Activated T-cell treated with anti-CD3 and anti-CD28 coated beads, Interleukin-2, amount 50 U/mL, for 72 hours (primary cell): ENCODE data around the gene PLOD2. TPM values are rescaled to one million over a fixed set of nuclear protein-coding genes. Genes with fewer than 3 reads are reported as not detected.
"Not testable (repeated sequence)": the region's sequence is repeated elsewhere in the genome, so short reads cannot be mapped to it uniquely, and the experiment has no call there.

ENCODE experiments used
- ATAC-seq, 2 donors: fragments of 150-1000 bp; cut with Tn5 transposase; replicated peaks in 1 of 2; 2 replicates each; pipeline ENCODE4 v1.10.0; 2021; ENCODE audit warnings: moderate library complexity in 2 of 2, mild to moderate bottlenecking in 1 of 2
- DNase-seq, 2 donors: peaks; one replicate each; pipeline ENCODE4 v3.0.0; 2021 to 2022; ENCODE audit warnings: mixed read lengths in 1 of 2
- H3K27ac Mint-ChIP-seq: one replicate; pipeline ENCODE4 v1.8.0; 2022; ENCODE audit warnings: mild to moderate bottlenecking, moderate library complexity, mixed read lengths
- H3K27me3 Mint-ChIP-seq: one replicate; pipeline ENCODE4 v1.8.0; 2022; ENCODE audit warnings: low read depth, mixed read lengths
- H3K36me3 Mint-ChIP-seq, 2 donors: one replicate each; pipeline ENCODE4 v1.8.0; 2022; ENCODE audit warnings: mixed read lengths in 2 of 2, mild to moderate bottlenecking in 1 of 2; ENCODE audit not compliant: insufficient read depth in 2 of 2
- H3K4me1 Mint-ChIP-seq: one replicate; pipeline ENCODE4 v1.8.0; 2022; ENCODE audit warnings: low read depth, mixed read lengths
- H3K4me3 Mint-ChIP-seq, 2 donors: one replicate each; pipeline ENCODE4 v1.8.0; 2022; ENCODE audit warnings: mild to moderate bottlenecking in 2 of 2, mixed read lengths in 2 of 2, moderate library complexity in 2 of 2
- H3K9me3 Mint-ChIP-seq, 2 donors: one replicate each; pipeline ENCODE4 v1.8.0; 2022; ENCODE audit warnings: mixed read lengths in 2 of 2
- total RNA-seq, 2 donors: library from RNA; stranded (reverse); gene quantifications; one replicate each; pipeline ENCODE4 v1.2.3, GENCODE V29; 2022

Gene PLOD2
- total RNA-seq, 2 donors from 2014 or later, result 0.17 to 0.90 TPM

DNA sequence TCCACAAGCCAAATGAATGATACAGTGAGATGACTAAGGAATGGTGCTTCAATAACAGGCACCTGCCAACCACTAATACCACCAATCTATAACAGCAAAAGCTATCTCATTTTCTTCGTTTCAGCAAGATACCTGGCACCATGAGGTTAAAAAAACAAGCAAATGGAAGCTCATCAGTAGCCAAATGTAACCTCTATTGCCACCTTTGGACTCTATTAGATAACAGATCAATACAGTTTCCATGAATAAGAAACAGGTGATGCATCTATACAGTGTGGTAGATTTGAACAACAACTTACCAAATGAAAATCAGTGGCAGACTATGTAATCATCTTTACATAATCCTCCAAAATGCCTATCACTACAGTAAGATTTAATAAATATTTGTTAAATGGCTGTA is 32.8 kb downstream of the PLOD2 start:
- ATAC-seq (no peak), DNase-seq (no peak)
- Mint-ChIP-seq H3K4me1 (no peaks in the 10 kb centered on the region), H3K27ac (no peak overlapping the region), H3K36me3 (no peaks in the 10 kb centered on the region), H3K9me3 (no peaks in the 10 kb centered on the region), H3K27me3 (no peaks in the 10 kb centered on the region), H3K4me3 (no peak overlapping the region)

DNA sequence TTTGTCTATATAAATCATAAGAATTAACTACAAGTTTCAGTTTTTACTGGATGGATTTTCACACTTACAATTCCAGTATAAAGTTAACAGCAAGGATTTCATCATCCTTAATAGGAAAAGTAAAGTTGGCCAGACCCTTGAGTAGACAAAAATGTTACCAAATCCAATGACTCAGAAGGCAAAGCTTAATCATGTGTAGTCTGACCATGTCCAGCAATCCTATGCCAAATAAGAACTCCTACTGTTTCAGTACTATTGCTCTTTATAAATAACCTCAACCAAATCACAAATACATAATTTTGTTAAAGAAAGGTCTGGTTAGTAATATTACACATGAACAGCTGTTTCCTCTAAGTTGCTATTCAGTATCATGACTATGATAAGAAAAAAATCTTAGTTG is 35.0 kb downstream of the PLOD2 start:
- Mint-ChIP-seq H3K9me3 (peaks cover 2% of the 10 kb centered on the region in 2 donors), H3K4me1 (no peaks in the 10 kb centered on the region)

DNA sequence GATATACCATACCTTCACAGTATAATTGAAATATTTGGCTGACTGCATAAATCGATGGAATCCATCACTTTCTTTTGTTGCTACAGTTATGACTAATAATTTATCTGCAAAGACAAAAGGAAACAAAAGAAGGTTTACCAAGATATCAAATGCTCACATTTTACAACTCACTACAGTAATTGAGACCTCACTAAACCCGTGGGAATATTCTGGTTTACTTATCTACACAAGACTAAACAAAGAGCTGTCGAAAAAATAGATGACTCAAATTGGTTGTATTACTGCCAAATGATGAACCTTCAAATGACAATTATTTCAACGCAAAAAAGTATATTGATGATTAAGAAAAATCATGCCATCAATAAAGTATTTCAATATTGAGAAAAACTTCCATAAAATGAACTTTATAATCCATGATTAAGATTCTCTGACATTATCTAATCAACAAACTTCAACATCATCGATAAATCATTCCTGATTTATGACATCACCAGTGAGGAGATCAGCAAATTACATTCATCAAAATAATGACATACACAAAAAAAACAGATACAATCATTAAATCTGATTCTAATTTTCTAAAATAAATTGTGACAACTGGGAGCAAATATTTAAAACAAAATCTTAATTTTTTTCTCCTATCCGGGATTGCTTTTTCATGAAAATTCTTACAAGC is 36.7 kb downstream of the PLOD2 start:
- DNase-seq (no peak), ATAC-seq (no peak)
- Mint-ChIP-seq H3K4me1 (no peaks in the 10 kb centered on the region), H3K4me3 (no peak overlapping the region), H3K27me3 (no peaks in the 10 kb centered on the region), H3K36me3 (no peaks in the 10 kb centered on the region), H3K9me3 (peaks cover 2 to 4% of the 10 kb centered on the region in 2 donors), H3K27ac (no peak overlapping the region)

More for the DNA sequence above, 35.0 kb downstream of the PLOD2 start:
- H3K27me3 Mint-ChIP-seq, result no peaks in the 10 kb centered on the region
- no peak for DNase-seq
- no peak overlapping the region for H3K4me3 Mint-ChIP-seq
- ATAC-seq, result no peak
- H3K27ac Mint-ChIP-seq, result no peak overlapping the region
- H3K36me3 Mint-ChIP-seq, result no peaks in the 10 kb centered on the region

DNA sequence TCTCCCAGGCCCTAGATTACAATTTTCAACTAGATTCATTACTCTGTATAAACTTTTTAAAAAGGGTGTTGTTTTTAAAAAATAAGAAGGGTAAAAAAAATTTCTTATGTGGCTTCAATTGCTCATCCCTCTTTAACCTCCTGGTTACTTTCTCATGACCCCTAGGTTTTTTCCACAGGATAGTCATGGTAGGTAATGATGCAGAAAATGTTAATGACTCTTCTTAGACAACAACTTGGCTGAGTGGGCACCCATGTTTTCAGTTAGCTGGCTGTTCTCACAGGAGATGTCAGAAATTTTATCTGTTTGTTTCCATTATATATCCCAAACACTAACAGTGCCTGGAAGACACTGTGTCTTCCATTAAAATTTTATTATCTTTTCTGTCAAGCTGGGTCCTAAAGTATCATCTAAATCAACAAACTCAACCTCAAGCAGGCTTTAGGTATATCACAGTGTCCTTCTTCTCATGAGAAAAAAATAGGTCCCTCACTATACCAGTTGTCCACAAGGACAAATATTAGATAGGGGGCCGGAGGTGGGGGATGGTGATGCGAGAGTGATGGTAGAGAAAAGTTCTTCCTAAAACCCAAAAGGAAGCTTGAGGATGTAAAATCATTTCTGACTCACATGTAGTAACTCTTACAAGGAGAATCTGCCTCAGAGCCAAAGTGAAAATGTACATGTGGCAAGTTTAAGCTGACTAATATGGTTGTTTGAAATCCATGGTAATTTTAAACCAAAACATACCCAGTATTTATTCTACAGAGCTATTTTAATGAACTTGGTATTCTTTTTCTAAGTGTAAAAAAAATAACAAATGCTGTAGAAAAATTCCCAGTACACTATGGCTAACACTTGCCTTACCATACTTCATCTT is 43.3 kb downstream of the PLOD2 start:
- H3K27ac Mint-ChIP-seq, result no peak overlapping the region
- no peaks in the 10 kb centered on the region for H3K27me3 Mint-ChIP-seq
- H3K4me1 Mint-ChIP-seq, result no peaks in the 10 kb centered on the region
- no peak overlapping the region for H3K4me3 Mint-ChIP-seq
- no peak for ATAC-seq
- H3K36me3 Mint-ChIP-seq, result peaks cover 5 to 9% of the 10 kb centered on the region in 2 donors
- DNase-seq, result no peak
- peaks cover 14 to 15% of the 10 kb centered on the region in 2 donors for H3K9me3 Mint-ChIP-seq

DNA sequence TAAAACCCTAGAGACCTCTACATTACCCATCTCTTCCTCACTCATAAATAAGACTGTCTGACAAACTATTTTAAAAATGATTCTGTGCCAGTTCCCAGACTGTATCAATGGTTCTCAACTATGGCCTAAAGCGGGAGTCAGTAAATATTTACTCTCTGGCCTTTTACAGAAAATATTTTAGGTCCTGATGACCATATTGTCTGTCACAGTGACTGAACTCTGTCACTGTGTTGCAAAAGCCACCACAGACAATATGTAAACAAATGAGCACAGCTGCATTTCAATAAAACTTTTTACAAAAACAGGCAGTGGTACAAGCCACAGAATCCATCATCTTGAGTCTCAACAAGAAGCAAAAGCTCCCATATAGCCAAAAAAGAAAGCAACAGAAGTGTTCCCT is 45.4 kb downstream of the PLOD2 start:
- Mint-ChIP-seq H3K27me3 (no peaks in the 10 kb centered on the region), H3K4me1 (no peaks in the 10 kb centered on the region), H3K4me3 (no peak overlapping the region), H3K9me3 (peaks cover 13 to 15% of the 10 kb centered on the region in 2 donors), H3K27ac (no peak overlapping the region), H3K36me3 (peaks cover 5 to 11% of the 10 kb centered on the region in 2 donors)
- DNase-seq, result no peak
- ATAC-seq, result no peak

DNA sequence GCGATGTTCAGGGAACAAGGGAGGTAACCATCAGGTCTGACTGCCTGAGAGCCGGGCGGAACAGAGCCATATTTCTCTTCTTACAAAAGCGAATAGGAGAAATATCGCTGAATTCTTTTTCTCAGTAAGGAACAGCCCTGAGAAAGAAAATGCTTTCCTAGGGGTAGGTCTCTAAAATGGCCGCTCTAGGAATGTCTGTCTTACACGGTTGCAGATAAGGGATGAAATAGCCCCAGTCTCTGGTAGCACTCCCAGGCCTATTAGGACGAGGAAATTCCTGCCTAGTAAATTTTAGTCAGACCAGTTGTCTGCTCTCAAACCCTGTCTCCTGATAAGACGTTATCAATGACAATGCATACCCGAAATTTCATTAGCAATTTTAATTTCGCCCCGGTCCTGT is 47.2 kb downstream of the PLOD2 start:
- not testable (repeated sequence) for DNase-seq, H3K4me3 Mint-ChIP-seq, H3K27ac Mint-ChIP-seq, H3K4me1 Mint-ChIP-seq, ATAC-seq, H3K27me3 Mint-ChIP-seq
- H3K36me3 Mint-ChIP-seq, result peaks cover 5 to 11% of the 10 kb centered on the region in 2 donors
- H3K9me3 Mint-ChIP-seq, result peaks cover 13 to 14% of the 10 kb centered on the region in 2 donors

DNA sequence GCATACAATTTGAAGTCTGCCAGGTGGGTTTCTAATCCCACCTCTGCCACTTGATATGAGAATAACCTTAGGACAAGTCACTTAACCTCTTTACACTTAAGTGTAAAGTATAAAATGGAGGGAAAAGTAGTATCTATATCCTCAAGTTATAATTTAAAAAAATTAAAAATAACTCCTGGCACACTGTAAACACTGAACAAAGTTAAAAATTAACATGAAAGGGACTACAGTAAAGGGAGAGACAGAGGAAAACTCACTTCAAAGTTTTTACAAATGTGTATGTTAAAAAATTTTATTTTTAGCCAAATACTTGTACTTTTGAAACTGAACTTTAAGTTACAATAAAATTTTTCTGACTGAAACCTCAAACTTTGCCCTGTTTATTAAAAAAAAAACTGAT is 49.6 kb downstream of the PLOD2 start:
- Mint-ChIP-seq H3K4me1 (no peaks in the 10 kb centered on the region), H3K9me3 (peaks cover 13 to 15% of the 10 kb centered on the region in 2 donors), H3K27me3 (no peaks in the 10 kb centered on the region), H3K27ac (no peak overlapping the region), H3K4me3 (no peak overlapping the region), H3K36me3 (peaks cover 5 to 11% of the 10 kb centered on the region in 2 donors)
- DNase-seq (no peak), ATAC-seq (no peak)

DNA sequence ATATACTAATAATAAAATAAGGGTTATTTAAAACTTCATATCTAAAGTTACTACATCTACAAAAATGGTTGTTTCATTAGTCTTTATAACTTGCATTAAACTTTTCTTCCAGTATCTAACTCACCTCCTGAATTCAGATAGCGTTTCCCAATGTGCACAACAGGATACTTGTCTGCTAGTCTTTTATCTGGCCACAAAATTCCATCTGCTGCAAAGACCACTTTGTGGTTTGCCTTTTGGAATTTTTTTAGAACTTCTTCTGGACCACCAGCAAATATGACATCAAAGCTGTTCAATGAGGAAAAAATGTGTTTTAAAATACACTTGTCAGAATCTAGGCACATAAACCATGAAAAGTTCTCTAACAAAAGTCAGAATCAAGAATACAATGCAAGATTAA is 50.8 kb downstream of the PLOD2 start:
- H3K27me3 Mint-ChIP-seq, result no peaks in the 10 kb centered on the region
- no peak overlapping the region for H3K27ac Mint-ChIP-seq
- ATAC-seq (no peak), DNase-seq (no peak)
- H3K4me3 Mint-ChIP-seq, result no peak overlapping the region
- peaks cover 7 to 10% of the 10 kb centered on the region in 2 donors for H3K9me3 Mint-ChIP-seq
- H3K4me1 Mint-ChIP-seq, result no peaks in the 10 kb centered on the region
- H3K36me3 Mint-ChIP-seq, result peaks cover 4 to 5% of the 10 kb centered on the region in 2 donors

DNA sequence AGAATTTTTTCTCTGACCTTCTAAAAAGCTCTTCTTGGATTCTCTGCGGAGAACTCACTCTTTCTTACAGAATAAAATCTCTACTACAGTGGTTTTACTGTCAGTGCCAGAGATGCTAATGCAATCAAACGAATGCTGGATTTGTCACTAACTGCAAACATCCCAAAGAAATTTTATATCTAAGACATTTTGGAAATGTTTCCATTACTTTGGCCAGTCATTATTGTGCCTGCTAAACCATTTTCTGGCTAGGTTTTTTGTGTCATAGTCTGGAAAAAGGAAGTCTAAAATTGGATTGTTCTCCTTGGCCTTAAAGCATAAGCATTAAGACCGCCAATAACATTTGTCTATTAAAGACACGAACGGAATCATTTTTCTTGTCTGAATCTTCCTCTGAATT is 54.0 kb downstream of the PLOD2 start:
- H3K36me3 Mint-ChIP-seq, result no peaks in the 10 kb centered on the region
- H3K27ac Mint-ChIP-seq, result no peak overlapping the region
- ATAC-seq (no peak), DNase-seq (no peak)
- no peaks in the 10 kb centered on the region for H3K4me1 Mint-ChIP-seq
- no peaks in the 10 kb centered on the region for H3K27me3 Mint-ChIP-seq
- H3K9me3 Mint-ChIP-seq, result peaks cover 0 to 4% of the 10 kb centered on the region in 2 donors
- no peak overlapping the region for H3K4me3 Mint-ChIP-seq

DNA sequence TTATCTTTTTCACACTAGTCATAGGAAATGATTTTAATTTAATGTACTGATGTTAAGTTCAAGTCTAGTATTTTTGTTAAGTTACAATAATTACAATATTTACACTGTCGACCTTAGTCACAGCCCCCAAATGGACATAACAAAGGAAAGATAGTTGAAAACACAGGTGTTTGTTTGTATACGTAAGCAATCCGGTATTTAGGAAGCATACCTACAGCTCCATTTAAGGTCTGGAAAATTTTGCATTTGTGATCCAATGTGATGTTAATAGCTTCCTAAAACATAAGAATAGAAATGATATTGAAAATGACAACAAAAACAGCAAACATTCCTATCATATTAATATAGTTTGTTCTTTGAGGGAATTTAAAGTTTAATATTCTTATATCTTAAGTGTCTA is 56.9 kb downstream of the PLOD2 start:
- H3K9me3 Mint-ChIP-seq, result peaks cover 0 to 2% of the 10 kb centered on the region in 2 donors
- H3K4me1 Mint-ChIP-seq, result no peaks in the 10 kb centered on the region
- DNase-seq, result no peak
- no peaks in the 10 kb centered on the region for H3K27me3 Mint-ChIP-seq
- no peak for ATAC-seq
- no peak overlapping the region for H3K27ac Mint-ChIP-seq
- no peaks in the 10 kb centered on the region for H3K36me3 Mint-ChIP-seq
- no peak overlapping the region for H3K4me3 Mint-ChIP-seq

DNA sequence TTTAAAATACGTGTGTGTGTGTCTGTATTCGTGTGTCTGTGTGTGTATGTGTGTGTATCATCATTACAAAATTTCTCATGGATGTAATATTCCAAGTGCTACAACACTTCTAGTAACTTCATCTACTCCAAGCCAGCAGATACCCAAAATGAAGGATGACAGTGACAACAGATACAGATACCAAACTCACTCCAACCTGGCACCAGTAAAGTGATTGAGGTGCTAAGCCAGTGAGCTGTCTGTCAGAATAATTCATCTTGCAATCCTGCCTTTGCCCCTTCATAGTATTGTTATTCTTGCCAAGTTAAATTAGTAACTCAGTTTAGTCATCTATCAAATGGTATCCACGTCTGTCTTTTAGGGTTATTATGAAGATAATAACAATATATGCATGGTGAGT is 58.1 kb downstream of the PLOD2 start:
- DNase-seq (no peak), ATAC-seq (no peak)
- no peaks in the 10 kb centered on the region for H3K9me3 Mint-ChIP-seq
- H3K36me3 Mint-ChIP-seq, result no peaks in the 10 kb centered on the region
- H3K27me3 Mint-ChIP-seq, result no peaks in the 10 kb centered on the region
- no peak overlapping the region for H3K4me3 Mint-ChIP-seq
- H3K27ac Mint-ChIP-seq, result no peak overlapping the region
- H3K4me1 Mint-ChIP-seq, result no peaks in the 10 kb centered on the region

DNA sequence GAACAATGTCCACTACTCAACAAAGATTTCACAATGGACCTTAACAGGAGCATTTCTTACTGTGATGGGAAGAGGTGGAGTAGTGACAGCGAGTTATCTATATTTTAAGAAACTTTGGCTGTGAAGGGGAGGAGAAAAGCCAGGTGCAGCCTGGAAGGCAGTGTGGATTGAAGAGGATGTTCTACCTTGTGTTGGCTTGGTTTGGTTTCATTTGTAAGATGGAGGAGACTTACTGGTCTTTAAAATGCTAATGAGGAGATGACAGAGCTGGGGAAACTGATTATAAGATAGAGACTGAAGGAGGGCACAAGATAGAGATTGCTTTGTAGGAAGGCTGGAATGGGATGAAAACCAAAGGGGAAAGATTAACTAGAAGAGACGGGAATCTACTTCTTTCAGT is 59.4 kb downstream of the PLOD2 start:
- Mint-ChIP-seq H3K9me3 (no peaks in the 10 kb centered on the region), H3K4me1 (no peaks in the 10 kb centered on the region), H3K27me3 (no peaks in the 10 kb centered on the region), H3K27ac (no peak overlapping the region), H3K4me3 (no peak overlapping the region), H3K36me3 (no peaks in the 10 kb centered on the region)
- DNase-seq (no peak), ATAC-seq (no peak)

DNA sequence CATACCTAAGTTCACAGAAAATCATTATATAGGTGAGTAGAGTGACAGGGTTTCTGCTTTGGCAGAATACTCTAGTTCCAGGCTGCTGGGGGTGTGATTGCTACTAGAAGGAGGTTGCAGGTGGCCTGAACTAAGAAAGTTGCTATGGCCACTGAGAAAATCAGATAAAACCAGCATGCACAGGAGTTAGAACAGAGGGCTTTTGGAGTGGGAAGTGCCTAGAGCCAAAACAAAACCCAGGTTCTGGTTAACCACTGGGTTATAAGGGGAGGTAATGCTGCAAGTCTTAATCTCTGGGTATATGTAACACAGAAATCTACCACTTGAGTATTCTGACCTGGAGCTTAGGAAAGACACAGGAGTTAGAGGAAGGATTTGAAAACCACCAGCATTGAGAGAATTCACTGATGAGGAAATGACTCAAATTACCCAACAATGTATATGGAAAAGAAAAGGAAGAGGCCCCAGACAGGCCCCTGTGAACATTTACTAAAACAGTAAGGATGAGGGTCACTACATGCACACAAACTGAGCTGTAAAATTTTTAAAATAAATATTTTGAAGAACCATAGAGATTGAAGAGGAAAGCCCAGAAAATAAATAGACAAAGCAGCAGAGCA is 60.0 kb downstream of the PLOD2 start:
- Mint-ChIP-seq H3K27ac (no peak overlapping the region), H3K4me3 (no peak overlapping the region), H3K27me3 (no peaks in the 10 kb centered on the region), H3K36me3 (no peaks in the 10 kb centered on the region), H3K9me3 (no peaks in the 10 kb centered on the region), H3K4me1 (no peaks in the 10 kb centered on the region)
- DNase-seq, result no peak
- ATAC-seq, result no peak
